HCT116 (cell line): Measurements from ENCODE around the gene SPATA19. TPM values are rescaled to one million over a fixed set of nuclear protein-coding genes. Genes with fewer than 3 reads are reported as not detected.

Source experiments
- ATAC-seq: fragments of 200-7000 bp; cut with Tn5 transposase; 2 replicates; pipeline ENCODE4 v1.9.1; 2020; ENCODE audit warnings: mild to moderate bottlenecking, moderate library complexity
- BruUV-seq: library from RNA; stranded (reverse); fragments of 400-500 nt; replicated peaks from 2 replicates; lab custom pipeline; 2021; lab: Mats Ljungman, UMichigan
- CTCF ChIA-PET: fragments of 300-600 bp; sonication (Branson Sonifier 250); formaldehyde crosslinking; loops from one replicate; lab custom pipeline; 2021; ENCODE audit warnings: antibody characterized with exemption; lab: Charles Lee
- POLR2A ChIA-PET: fragments of 300-600, 350-600 bp; sonication (Branson Sonifier 250); formaldehyde crosslinking; loops from one replicate; lab custom pipeline; 2021; ENCODE audit warnings: antibody characterized with exemption; lab: Charles Lee
- RAD21 ChIA-PET, 2 experiments: fragments of 300-600 bp; sonication (Branson Sonifier 250); formaldehyde crosslinking; loops; one replicate each; lab custom pipeline; 2023; ENCODE audit warnings: low total read pairs in 2 of 2; ENCODE audit not compliant: uncharacterized antibody in 2 of 2, unreplicated experiment in 2 of 2, low non-redundant PET in 1 of 2; lab: Charles Lee
- DNase-seq: peaks from one replicate; pipeline ENCODE4 v3.0.0-alpha.2; 2010; ENCODE audit warnings: low read depth, low spot score
- H2AFZ ChIP-seq: fragments of 200-600 bp; shearing (Covaris generic), sonication (generic); 2 replicates; pipeline ENCODE4 v1.6.1; 2017; ENCODE audit warnings: low read depth, mixed run types, mixed read lengths, antibody characterized with exemption, low read length; ENCODE audit not compliant: poor library complexity, severe bottlenecking
- H3K27ac ChIP-seq: 2 replicates; pipeline ENCODE4 v1.5.1; 2012; ENCODE audit warnings: low read depth, low read length
- H3K27me3 ChIP-seq: fragments of 200-600 bp; sonication (generic); 2 replicates; pipeline ENCODE4 v1.6.1; 2016; ENCODE audit warnings: mixed run types, low read length, mixed read lengths; ENCODE audit not compliant: insufficient read depth
- H3K36me3 ChIP-seq, 2 experiments: fragments of 200-500 bp in 1 of 2; fragments of 200-600 bp in 1 of 2; sonication (Bioruptor generic) in 1 of 2; sonication (generic) in 1 of 2; 2 replicates each; pipeline versions ENCODE4 v1.5.1 to v1.6.1; 2014 to 2016; ENCODE audit warnings: low read length in 2 of 2, inconsistent platforms in 1 of 2, mixed read lengths in 1 of 2, mixed run types in 1 of 2; ENCODE audit not compliant: insufficient read depth in 2 of 2, control insufficient read depth in 1 of 2
- H3K4me1 ChIP-seq, 2 experiments: fragments of 200-600 bp in 1 of 2; sonication (generic) in 1 of 2; 2 replicates each; pipeline versions ENCODE4 v1.5.1 to v1.6.1; 2012 to 2017; ENCODE audit warnings: low read length in 2 of 2, inconsistent platforms in 1 of 2, mild to moderate bottlenecking in 1 of 2, mixed read lengths in 1 of 2, mixed run types in 1 of 2, moderate library complexity in 1 of 2; ENCODE audit not compliant: insufficient read depth in 2 of 2, control insufficient read depth in 1 of 2
- H3K4me2 ChIP-seq: fragments of 200-600 bp; sonication (generic); 2 replicates; pipeline ENCODE4 v1.6.1; 2017; ENCODE audit warnings: mixed run types, low read length, mixed read lengths
- H3K4me3 ChIP-seq, 2 experiments: fragments of 200-600 bp in 1 of 2; sonication (generic) in 1 of 2; replicated peaks in 1 of 2; 2 replicates each; pipeline ENCODE4 v1.5.1; 2011 to 2016; ENCODE audit warnings: low read length in 2 of 2, control low read depth in 1 of 2, low read depth in 1 of 2, mild to moderate bottlenecking in 1 of 2, mixed read lengths in 1 of 2, mixed run types in 1 of 2
- H3K79me2 ChIP-seq: fragments of 200-600 bp; sonication (generic); 2 replicates; pipeline ENCODE4 v1.6.1; 2017; ENCODE audit warnings: mild to moderate bottlenecking, mixed run types, low read length, moderate library complexity, mixed read lengths; ENCODE audit not compliant: insufficient read depth
- H3K9ac ChIP-seq: fragments of 200-600 bp; sonication (generic); 2 replicates; pipeline ENCODE4 v1.6.1; 2016; ENCODE audit warnings: low read length, mixed read lengths
- H3K9me2 ChIP-seq: fragments of 200-600 bp; sonication (generic), shearing (Covaris generic); 2 replicates; pipeline ENCODE4 v1.6.1; 2017; ENCODE audit warnings: mixed run types, mild to moderate bottlenecking, moderate library complexity; ENCODE audit not compliant: insufficient read depth
- H3K9me3 ChIP-seq, 2 experiments: fragments of 200-500 bp in 1 of 2; fragments of 200-600 bp in 1 of 2; sonication (Bioruptor generic) in 1 of 2; sonication (generic) in 1 of 2; 2 replicates each; pipeline ENCODE4 v1.6.1; 2014 to 2017; ENCODE audit warnings: low read length in 2 of 2, mixed read lengths in 2 of 2, inconsistent platforms in 1 of 2, low read depth in 1 of 2, mild to moderate bottlenecking in 1 of 2, mixed run types in 1 of 2, moderate library complexity in 1 of 2; ENCODE audit not compliant: control insufficient read depth in 1 of 2, insufficient read depth in 1 of 2
- H4K20me1 ChIP-seq: fragments of 200-600 bp; sonication (generic), shearing (Covaris generic); 2 replicates; pipeline ENCODE4 v1.6.1; 2017; ENCODE audit warnings: mixed run types, mild to moderate bottlenecking, moderate library complexity; ENCODE audit not compliant: insufficient read depth
- CBX3 ChIP-seq: IDR thresholded peaks from 2 replicates; pipeline ENCODE4 v1.6.1; 2012; ENCODE audit warnings: low read depth
- CTCF ChIP-seq, 3 experiments: fragments of 200-600 bp in 1 of 3; sonication (generic) in 1 of 3; IDR thresholded peaks in 2 of 3; conservative IDR thresholded peaks in 1 of 3; 2 replicates each; pipeline ENCODE4 v1.5.1; 2012 to 2017; ENCODE audit warnings: low read depth in 2 of 3, low read length in 2 of 3, antibody characterized with exemption in 1 of 3, borderline replicate concordance in 1 of 3, control low read depth in 1 of 3, mild to moderate bottlenecking in 1 of 3, mixed read lengths in 1 of 3, mixed run types in 1 of 3, moderate library complexity in 1 of 3; ENCODE audit not compliant: insufficient read depth in 1 of 3
- EGR1 ChIP-seq: IDR thresholded peaks from 2 replicates; pipeline ENCODE4 v1.6.1; 2012; ENCODE audit warnings: low read depth
- ELF1 ChIP-seq: IDR thresholded peaks from 2 replicates; pipeline ENCODE4 v1.6.1; 2012; ENCODE audit warnings: low read depth, borderline replicate concordance
- JUND ChIP-seq: IDR thresholded peaks from 2 replicates; pipeline ENCODE4 v1.6.1; 2012
- POLR2AphosphoS5 ChIP-seq: IDR thresholded peaks from 2 replicates; pipeline ENCODE4 v1.6.1; 2011; ENCODE audit warnings: mild to moderate bottlenecking, low read depth, low read length, moderate library complexity
- SIN3A ChIP-seq: IDR thresholded peaks from 2 replicates; pipeline ENCODE4 v1.6.1; 2012; ENCODE audit warnings: low read depth
- SP1 ChIP-seq: IDR thresholded peaks from 2 replicates; pipeline ENCODE4 v1.6.1; 2012; ENCODE audit warnings: low read depth
- TCF7L2 ChIP-seq: IDR thresholded peaks from 2 replicates; pipeline ENCODE4 v1.7.0; 2011; ENCODE audit warnings: borderline replicate concordance, inconsistent platforms; ENCODE audit not compliant: insufficient read depth, insufficient read length; ENCODE audit errors: extremely low read depth
- YY1 ChIP-seq: IDR thresholded peaks from 2 replicates; pipeline ENCODE4 v1.6.1; 2011; ENCODE audit warnings: low read length, low read depth, moderate library complexity, mild to moderate bottlenecking; ENCODE audit not compliant: insufficient replicate concordance; ENCODE audit errors: extremely low read depth
- ZBTB33 ChIP-seq: IDR thresholded peaks from 2 replicates; pipeline ENCODE4 v1.6.1; 2011; ENCODE audit warnings: mild to moderate bottlenecking, low read length, moderate library complexity; ENCODE audit not compliant: insufficient replicate concordance; ENCODE audit errors: extremely low read depth
- ZFX ChIP-seq: fragments of 450-650 bp; IDR thresholded peaks from 2 replicates; pipeline ENCODE4 v1.6.1; 2017
- intact Hi-C: fragments of 100-400 bp; cut with micrococcal nuclease; formaldehyde crosslinking; loops from 2 replicates; pipeline ENCODE4 v1.10.0; 2022
- total RNA-seq: library from RNA; stranded (reverse); gene quantifications from one replicate; pipeline ENCODE4 v1.2.1, GENCODE V29; 2021; ENCODE audit not compliant: unreplicated experiment
- TF ChIP-seq, protein P1 (sequence below): IDR thresholded peaks from 2 replicates; pipeline ENCODE4 v1.6.1; 2012
- TF ChIP-seq, protein P2 (sequence below): IDR thresholded peaks from 2 replicates; pipeline ENCODE4 v1.6.1; 2012

SPATA19 gene
- total RNA-seq, 1 experiment from 2014 or later, result not detected

- TF ChIP-seq SIN3A (no peak), ELF1 (no peak), ZBTB33 (no peak), TCF7L2 (no peak), CBX3 (no peak), SP1 (no peak), ZFX (no peak)
These were observed 50.2 kb downstream of the SPATA19 start (continued) for GRCh38 chr11:133795088-133795487.

GRCh38 chr11:133794205-133794604 is 51.1 kb downstream of the SPATA19 start:
- H3K27me3 ChIP-seq, result peaks cover 3% of the 10 kb centered on the region; the same call in 1 of the 2 replicates
- no peaks in the 10 kb centered on the region for H3K4me1 ChIP-seq
- H3K9me2 ChIP-seq, result no peaks in the 10 kb centered on the region
- H3K9me3 ChIP-seq, result no peaks in the 10 kb centered on the region
- no peak overlapping the region for H2AFZ ChIP-seq
- ChIA-PET CTCF (no interaction called here), RAD21 (no interaction called here), POLR2A (no interaction called here)
- H3K9ac ChIP-seq, result no peak overlapping the region
- no peaks in the 10 kb centered on the region for H3K79me2 ChIP-seq
- no TSS peak for BruUV-seq
- no peaks in the 10 kb centered on the region for H3K36me3 ChIP-seq
- H3K4me3 ChIP-seq, result no peak overlapping the region
- DNase-seq (no peak), ATAC-seq (no peak)
- H3K27ac ChIP-seq, result no peak overlapping the region
- intact Hi-C loops, result no loop called here
- no peaks in the 10 kb centered on the region for H4K20me1 ChIP-seq
- TF ChIP-seq JUND (no peak), TCF7L2 (no peak), CBX3 (no peak), ZFX (no peak), POLR2AphosphoS5 (no peak), YY1 (no peak), CTCF (IDR thresholded peaks at IDR 0.05 in 2 of 3, conservative IDR thresholded peaks at IDR 0.05 in 1 of 3; ENCODE audit: borderline replicate concordance in 1 of 3, insufficient read depth in 1 of 3, low read depth in 2 of 3, low read length in 2 of 3) (no peak), EGR1 (no peak)
- TF ChIP-seq, protein P1, sequence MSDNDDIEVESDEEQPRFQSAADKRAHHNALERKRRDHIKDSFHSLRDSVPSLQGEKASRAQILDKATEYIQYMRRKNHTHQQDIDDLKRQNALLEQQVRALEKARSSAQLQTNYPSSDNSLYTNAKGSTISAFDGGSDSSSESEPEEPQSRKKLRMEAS, result no peak
- TF ChIP-seq, protein P2, sequence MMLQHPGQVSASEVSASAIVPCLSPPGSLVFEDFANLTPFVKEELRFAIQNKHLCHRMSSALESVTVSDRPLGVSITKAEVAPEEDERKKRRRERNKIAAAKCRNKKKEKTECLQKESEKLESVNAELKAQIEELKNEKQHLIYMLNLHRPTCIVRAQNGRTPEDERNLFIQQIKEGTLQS, result no peak
- no peak overlapping the region for H3K4me2 ChIP-seq
